ENCODE data around the gene HDAC9.

The HDAC9 gene

GRCh38 chr7:18655912-18656311 lies 160.4 kb downstream of the HDAC9 start:
- no peak overlapping the region for H4K8ac ChIP-seq (ENCODE audit: low read length)
- H2BK120ac ChIP-seq (ENCODE audit: low read depth, low read length), result no peak overlapping the region
- no peak overlapping the region for H3K4me3 ChIP-seq (ENCODE audit: insufficient read depth in 1 of 2, low read depth in 1 of 2, low read length in 2 of 2)
- H3K4me1 ChIP-seq (ENCODE audit: control insufficient read depth, insufficient read depth, low read depth, low read length), result no peaks in the 10 kb centered on the region
- no peak overlapping the region for H3K18ac ChIP-seq (ENCODE audit: low read depth in 1 of 2, low read length in 2 of 2)
- H3K27me3 ChIP-seq (ENCODE audit: control insufficient read depth in 1 of 2, insufficient read depth in 1 of 2, low read length in 2 of 2), result no peaks in the 10 kb centered on the region
- WGBS, result 92% methylated on average over 1 of the region's 1 CpG
- no peak overlapping the region for H3K27ac ChIP-seq (ENCODE audit: low read length, poor library complexity, severe bottlenecking)
- H3K9ac ChIP-seq (ENCODE audit: low read length), result no peak overlapping the region
- no peak overlapping the region for H4K91ac ChIP-seq (ENCODE audit: low read length)
- no peak overlapping the region for H2BK12ac ChIP-seq (ENCODE audit: low read length in 2 of 2)
- H3K23ac ChIP-seq (ENCODE audit: low read length in 2 of 2), result no peak overlapping the region
- no peak overlapping the region for H3K4ac ChIP-seq (ENCODE audit: low read depth in 1 of 2, low read length in 2 of 2)
- no peak overlapping the region for H3K14ac ChIP-seq (ENCODE audit: low read length in 2 of 2)
- peaks cover 0 to 7% of the 10 kb centered on the region in 2 experiments for H3K36me3 ChIP-seq (ENCODE audit: control insufficient read depth in 1 of 2, insufficient read depth in 2 of 2, low read depth in 1 of 2, low read length in 2 of 2)
- no peak overlapping the region for H2BK5ac ChIP-seq (ENCODE audit: low read depth, low read length, poor library complexity, severe bottlenecking)
- H2AK5ac ChIP-seq (ENCODE audit: low read length, severe bottlenecking), result no peak overlapping the region
- H2AFZ ChIP-seq (ENCODE audit: low read depth, low read length), result no peak overlapping the region
- no peak overlapping the region for H2BK15ac ChIP-seq (ENCODE audit: low read depth, poor library complexity, severe bottlenecking)
- H3K79me1 ChIP-seq (replicated peaks; ENCODE audit: low read length, poor library complexity, severe bottlenecking), result peaks cover 1% of the 10 kb centered on the region
- peak; percentile 32 for DNase-seq
- no peak overlapping the region for H3K4me2 ChIP-seq (ENCODE audit: low read length, poor library complexity, severe bottlenecking)
- H3K9me3 ChIP-seq (ENCODE audit: control insufficient read depth, low read length), result no peaks in the 10 kb centered on the region

- no peaks in the 10 kb centered on the region for H3K4me1 ChIP-seq (ENCODE audit: control insufficient read depth, insufficient read depth, low read depth, low read length)
These were observed 160.8 kb downstream of the HDAC9 start for GRCh38 chr7:18656362-18656761.

DNA sequence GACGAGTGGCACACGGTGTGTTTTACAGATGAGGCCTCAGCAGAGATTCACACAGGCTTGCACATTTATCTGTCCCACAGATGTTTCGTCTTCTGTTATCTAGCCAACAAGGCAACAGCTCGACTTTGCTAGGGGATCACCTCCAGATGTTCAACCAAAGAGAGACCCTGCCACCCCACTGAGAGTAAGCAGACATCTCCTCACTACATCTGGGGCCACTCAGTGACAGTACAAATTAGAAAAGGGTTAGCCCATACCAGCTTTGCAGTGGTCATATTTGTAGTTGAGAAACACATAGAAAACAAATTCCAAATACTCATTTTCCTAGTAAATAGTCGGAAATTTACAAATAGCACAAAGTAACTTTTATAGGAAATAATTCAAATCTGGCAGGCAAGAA lies 164.2 kb downstream of the HDAC9 start:
- 72% methylated on average over 4 of the region's 5 CpGs for WGBS
- Histone ChIP-seq H3K4me1 (ENCODE audit: control insufficient read depth, insufficient read depth, low read depth, low read length) (no peaks in the 10 kb centered on the region), H2AK5ac (ENCODE audit: low read length, severe bottlenecking) (no peak overlapping the region)

More at GRCh38 chr7:18656362-18656761, 160.8 kb downstream of the HDAC9 start:
- H3K4ac ChIP-seq (ENCODE audit: low read depth in 1 of 2, low read length in 2 of 2), result no peak overlapping the region
- H3K36me3 ChIP-seq (ENCODE audit: control insufficient read depth in 1 of 2, insufficient read depth in 2 of 2, low read depth in 1 of 2, low read length in 2 of 2), result peaks cover 0 to 7% of the 10 kb centered on the region in 2 experiments
- no peak overlapping the region for H3K23ac ChIP-seq (ENCODE audit: low read length in 2 of 2)
- H2AFZ ChIP-seq (ENCODE audit: low read depth, low read length), result no peak overlapping the region
- H3K9ac ChIP-seq (ENCODE audit: low read length), result no peak overlapping the region
- peaks cover 1% of the 10 kb centered on the region for H3K79me1 ChIP-seq (replicated peaks; ENCODE audit: low read length, poor library complexity, severe bottlenecking)
- no peak overlapping the region for H3K27ac ChIP-seq (ENCODE audit: low read length, poor library complexity, severe bottlenecking)
- H2BK12ac ChIP-seq (ENCODE audit: low read length in 2 of 2), result no peak overlapping the region
- no peak overlapping the region for H2BK120ac ChIP-seq (ENCODE audit: low read depth, low read length)
- H3K14ac ChIP-seq (ENCODE audit: low read length in 2 of 2), result no peak overlapping the region
- H4K8ac ChIP-seq (ENCODE audit: low read length), result no peak overlapping the region
- no peak overlapping the region for H3K18ac ChIP-seq (ENCODE audit: low read depth in 1 of 2, low read length in 2 of 2)
- no peak overlapping the region for H2BK5ac ChIP-seq (ENCODE audit: low read depth, low read length, poor library complexity, severe bottlenecking)
- H3K27me3 ChIP-seq (ENCODE audit: control insufficient read depth in 1 of 2, insufficient read depth in 1 of 2, low read length in 2 of 2), result no peaks in the 10 kb centered on the region
- DNase-seq, result peak; percentile 12
- no peak overlapping the region for H3K4me3 ChIP-seq (ENCODE audit: insufficient read depth in 1 of 2, low read depth in 1 of 2, low read length in 2 of 2)
- H4K91ac ChIP-seq (ENCODE audit: low read length), result no peak overlapping the region
- H2BK15ac ChIP-seq (ENCODE audit: low read depth, poor library complexity, severe bottlenecking), result no peak overlapping the region
- no peak overlapping the region for H3K4me2 ChIP-seq (ENCODE audit: low read length, poor library complexity, severe bottlenecking)
- H2AK5ac ChIP-seq (ENCODE audit: low read length, severe bottlenecking), result no peak overlapping the region
- H3K9me3 ChIP-seq (ENCODE audit: control insufficient read depth, low read length), result no peaks in the 10 kb centered on the region

DNA sequence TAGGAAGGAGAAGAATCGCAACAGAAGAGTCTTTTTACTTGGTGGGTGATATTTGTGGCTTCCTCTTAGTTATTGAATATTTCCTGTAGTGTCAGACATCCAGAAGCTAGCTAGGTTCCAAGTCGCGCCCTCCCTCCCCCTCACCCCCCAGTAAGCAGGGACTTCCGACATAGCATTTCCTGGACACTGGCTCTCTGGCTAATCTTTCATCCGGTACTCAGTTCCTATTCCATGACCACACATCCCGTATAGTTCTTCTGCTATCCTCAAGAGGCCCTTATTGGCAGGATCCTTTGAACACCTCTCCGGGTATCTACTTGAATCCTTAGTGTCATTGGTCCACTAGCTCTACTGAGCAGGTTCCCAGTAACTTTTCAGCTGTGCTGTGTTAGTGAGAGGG lies 167.8 kb downstream of the HDAC9 start:
- WGBS, result 95% methylated on average over 6 of the region's 7 CpGs
- Histone ChIP-seq H3K9me3 (ENCODE audit: control insufficient read depth, low read length) (no peaks in the 10 kb centered on the region), H2AFZ (ENCODE audit: low read depth, low read length) (no peak overlapping the region)

More for the DNA sequence above, 164.2 kb downstream of the HDAC9 start:
- no peak overlapping the region for H3K27ac ChIP-seq (ENCODE audit: low read length, poor library complexity, severe bottlenecking)
- H2BK120ac ChIP-seq (ENCODE audit: low read depth, low read length), result no peak overlapping the region
- H4K8ac ChIP-seq (ENCODE audit: low read length), result no peak overlapping the region
- H3K27me3 ChIP-seq (ENCODE audit: control insufficient read depth in 1 of 2, insufficient read depth in 1 of 2, low read length in 2 of 2), result no peaks in the 10 kb centered on the region
- no peak overlapping the region for H3K23ac ChIP-seq (ENCODE audit: low read length in 2 of 2)
- H4K91ac ChIP-seq (ENCODE audit: low read length), result no peak overlapping the region
- H3K4ac ChIP-seq (ENCODE audit: low read depth in 1 of 2, low read length in 2 of 2), result no peak overlapping the region
- no peak for DNase-seq
- H3K4me2 ChIP-seq (ENCODE audit: low read length, poor library complexity, severe bottlenecking), result no peak overlapping the region
- no peaks in the 10 kb centered on the region for H3K9me3 ChIP-seq (ENCODE audit: control insufficient read depth, low read length)
- no peak overlapping the region for H3K14ac ChIP-seq (ENCODE audit: low read length in 2 of 2)
- H2AFZ ChIP-seq (ENCODE audit: low read depth, low read length), result no peak overlapping the region
- peaks cover 0 to 7% of the 10 kb centered on the region in 2 experiments for H3K36me3 ChIP-seq (ENCODE audit: control insufficient read depth in 1 of 2, insufficient read depth in 2 of 2, low read depth in 1 of 2, low read length in 2 of 2)
- H3K79me1 ChIP-seq (replicated peaks; ENCODE audit: low read length, poor library complexity, severe bottlenecking), result peaks cover 3% of the 10 kb centered on the region
- no peak overlapping the region for H2BK15ac ChIP-seq (ENCODE audit: low read depth, poor library complexity, severe bottlenecking)
- H3K18ac ChIP-seq (ENCODE audit: low read depth in 1 of 2, low read length in 2 of 2), result no peak overlapping the region
- H3K9ac ChIP-seq (ENCODE audit: low read length), result no peak overlapping the region
- H3K4me3 ChIP-seq (ENCODE audit: insufficient read depth in 1 of 2, low read depth in 1 of 2, low read length in 2 of 2), result no peak overlapping the region
- H2BK5ac ChIP-seq (ENCODE audit: low read depth, low read length, poor library complexity, severe bottlenecking), result no peak overlapping the region
- peak overlapping the region in 1 of 2 experiments; percentile 90 for H2BK12ac ChIP-seq (ENCODE audit: low read length in 2 of 2)

More for the DNA sequence above, 167.8 kb downstream of the HDAC9 start:
- Histone ChIP-seq H2AK5ac (ENCODE audit: low read length, severe bottlenecking) (no peak overlapping the region), H3K4ac (ENCODE audit: low read depth in 1 of 2, low read length in 2 of 2) (no peak overlapping the region), H3K36me3 (ENCODE audit: control insufficient read depth in 1 of 2, insufficient read depth in 2 of 2, low read depth in 1 of 2, low read length in 2 of 2) (peaks cover 0 to 4% of the 10 kb centered on the region in 2 experiments), H3K9ac (ENCODE audit: low read length) (no peak overlapping the region), H3K23ac (ENCODE audit: low read length in 2 of 2) (no peak overlapping the region), H3K79me1 (replicated peaks; ENCODE audit: low read length, poor library complexity, severe bottlenecking) (peaks cover 3% of the 10 kb centered on the region), H3K27ac (ENCODE audit: low read length, poor library complexity, severe bottlenecking) (no peak overlapping the region), H3K4me3 (ENCODE audit: insufficient read depth in 1 of 2, low read depth in 1 of 2, low read length in 2 of 2) (no peak overlapping the region), H2BK5ac (ENCODE audit: low read depth, low read length, poor library complexity, severe bottlenecking) (no peak overlapping the region), H3K14ac (ENCODE audit: low read length in 2 of 2) (no peak overlapping the region), H2BK120ac (ENCODE audit: low read depth, low read length) (no peak overlapping the region), H2BK15ac (ENCODE audit: low read depth, poor library complexity, severe bottlenecking) (no peak overlapping the region), H2BK12ac (ENCODE audit: low read length in 2 of 2) (no peak overlapping the region), H3K18ac (ENCODE audit: low read depth in 1 of 2, low read length in 2 of 2) (no peak overlapping the region), H3K27me3 (ENCODE audit: control insufficient read depth in 1 of 2, insufficient read depth in 1 of 2, low read length in 2 of 2) (no peaks in the 10 kb centered on the region), H3K4me2 (ENCODE audit: low read length, poor library complexity, severe bottlenecking) (no peak overlapping the region), H4K8ac (ENCODE audit: low read length) (no peak overlapping the region), H3K4me1 (ENCODE audit: control insufficient read depth, insufficient read depth, low read depth, low read length) (no peaks in the 10 kb centered on the region), H4K91ac (ENCODE audit: low read length) (no peak overlapping the region)
- DNase-seq, result no peak
